H1 (cell line): Measurements from ENCODE around the gene BABAM2. TPM values are rescaled to one million over a fixed set of nuclear protein-coding genes. Genes with fewer than 3 reads are reported as not detected.

Experiments used
- ATF3 ChIP-seq: IDR thresholded peaks from 2 replicates; pipeline ENCODE4 v1.6.1; 2011; ENCODE audit warnings: low read depth, mild to moderate bottlenecking, low read length; ENCODE audit not compliant: insufficient read depth
- CBX5 ChIP-seq: fragments of 300-800, 300-1000 bp; sonication (generic); IDR thresholded peaks from 2 replicates; pipeline ENCODE4 v1.7.1; 2016; ENCODE audit warnings: antibody characterized with exemption, low read length, low read depth
- EGR1 ChIP-seq: IDR thresholded peaks from 2 replicates; pipeline ENCODE4 v1.6.1; 2011; ENCODE audit warnings: low read depth, low read length, borderline replicate concordance
- EZH2 ChIP-seq: fragments of 200-600 bp; sonication (generic); IDR thresholded peaks from 2 replicates; pipeline ENCODE4 v1.7.1; 2012; ENCODE audit warnings: low read depth, mild to moderate bottlenecking, moderate library complexity, low read length, inconsistent platforms; ENCODE audit not compliant: severe bottlenecking
- TEAD4 ChIP-seq: IDR thresholded peaks from 2 replicates; pipeline ENCODE4 v1.6.1; 2012; ENCODE audit warnings: low read depth, low read length, inconsistent platforms, mixed read lengths
- polyA plus RNA-seq, 7 experiments: library from polyadenylated mRNA; depleted of rRNA in 3 of 7; stranded (reverse) in 5 of 7; unstranded in 2 of 7; fragments of >200 nt in 5 of 7; fragments of 200-250 nt in 2 of 7; gene quantifications; 1 replicate in 5 of 7; 2 replicates in 1 of 7; 4 replicates in 1 of 7; pipeline versions ENCODE4 v1.2.1 to v1.2.3, GENCODE V29; 2011 to 2013; ENCODE audit warnings: missing spikeins in 2 of 7, mixed read lengths in 2 of 7
- total RNA-seq: library from RNA; stranded (reverse); fragmentation: NEBNext Ultra II Directional; extraction: Animal tissue kit (Norgen Biotek cat#: 25700); gene quantifications from 2 replicates; pipeline ENCODE4 v1.2.1, GENCODE V29; 2021

The BABAM2 gene
- total and polyA plus RNA-seq, 2 of the 8 experiments (the other 6 are each of a cell fraction or from before 2014, with no cell fraction given): 15.8 to 20.9 TPM

DNA sequence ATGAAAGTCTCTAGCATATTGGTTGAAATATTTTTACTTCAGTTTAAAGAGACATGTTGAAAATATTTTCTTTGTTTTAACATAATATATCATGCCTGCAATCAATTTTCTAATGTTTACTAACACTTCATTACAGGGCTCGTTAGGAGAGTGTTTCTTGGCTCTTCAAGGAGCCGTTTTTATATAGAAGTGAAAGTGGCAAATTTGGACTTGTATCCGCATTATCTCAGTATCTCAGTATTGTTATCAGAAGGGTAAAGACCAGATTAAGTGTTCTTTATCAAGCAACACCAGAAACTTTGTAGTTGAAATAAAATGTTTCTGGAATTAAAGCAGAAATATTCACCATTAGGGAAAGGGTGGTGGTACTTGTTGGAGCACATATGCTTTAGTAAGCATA, 97.8 kb downstream of the BABAM2 start (continued):
- no peak for TF ChIP-seq EGR1
- no peak for TF ChIP-seq EZH2
- TF ChIP-seq ATF3: no peak
- no peak for TF ChIP-seq TEAD4
- no peak for TF ChIP-seq CBX5
